Measurements from ENCODE around the gene MGAM2. TPM values are rescaled to one million over a fixed set of nuclear protein-coding genes. Genes with fewer than 3 reads are reported as not detected.

Gene MGAM2
- total RNA-seq (under 1 TPM in 1 of 4 donors, not detected in 3; 0.06 TPM), polyA plus RNA-seq (under 1 TPM in 1 of 3 donors, not detected in 2; 0.03 TPM)
- long read RNA-seq, donor 1, result 0 reads
- long read RNA-seq, donor 2, result 0 reads

DNA sequence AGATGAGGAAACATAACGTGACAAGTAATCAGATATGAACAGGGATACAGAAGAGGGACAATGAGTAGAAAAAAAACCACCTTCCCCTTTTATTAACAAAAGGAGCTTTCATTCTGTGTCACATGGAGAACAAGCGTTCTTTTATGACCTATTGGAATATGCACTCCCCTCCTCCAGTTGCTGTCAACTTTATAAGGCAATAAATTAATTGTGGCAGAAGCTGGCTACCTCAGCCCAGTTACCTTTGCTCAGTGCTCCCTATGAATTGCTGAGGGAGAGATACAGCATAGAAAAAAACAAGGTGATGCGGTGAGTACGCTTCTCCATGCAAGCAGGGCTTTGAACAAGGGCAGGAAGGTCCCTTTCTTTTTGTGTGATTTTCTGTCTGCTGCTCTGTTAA is at the start of gene MGAM2:
MGAM2 (plus strand) TSS at position 220 of the 400 bp plus-strand sequence. CDS start 5,156 bp downstream, outside the sequence.
- no peaks in the 10 kb centered on the region for H3K4me1 ChIP-seq
- H3K4me3 ChIP-seq, result no peak within 1 kb of the TSS
- 60 to 64% (median 62%) methylated on average over 4 of the region's 4 CpGs for WGBS, 3 donors
- H3K27me3 ChIP-seq (ENCODE audit: insufficient read depth in 3 of 3, low read length in 2 of 3), result peaks cover 0 to 3% (median 0%) of the 10 kb centered on the region in 3 donors
- no peaks in the 10 kb centered on the region for H3K36me3 ChIP-seq (ENCODE audit: insufficient read depth in 1 of 2, low read depth in 1 of 2)
- intact Hi-C loops (cut with DNase I), result no loop called here
- TF ChIP-seq, protein P1, sequence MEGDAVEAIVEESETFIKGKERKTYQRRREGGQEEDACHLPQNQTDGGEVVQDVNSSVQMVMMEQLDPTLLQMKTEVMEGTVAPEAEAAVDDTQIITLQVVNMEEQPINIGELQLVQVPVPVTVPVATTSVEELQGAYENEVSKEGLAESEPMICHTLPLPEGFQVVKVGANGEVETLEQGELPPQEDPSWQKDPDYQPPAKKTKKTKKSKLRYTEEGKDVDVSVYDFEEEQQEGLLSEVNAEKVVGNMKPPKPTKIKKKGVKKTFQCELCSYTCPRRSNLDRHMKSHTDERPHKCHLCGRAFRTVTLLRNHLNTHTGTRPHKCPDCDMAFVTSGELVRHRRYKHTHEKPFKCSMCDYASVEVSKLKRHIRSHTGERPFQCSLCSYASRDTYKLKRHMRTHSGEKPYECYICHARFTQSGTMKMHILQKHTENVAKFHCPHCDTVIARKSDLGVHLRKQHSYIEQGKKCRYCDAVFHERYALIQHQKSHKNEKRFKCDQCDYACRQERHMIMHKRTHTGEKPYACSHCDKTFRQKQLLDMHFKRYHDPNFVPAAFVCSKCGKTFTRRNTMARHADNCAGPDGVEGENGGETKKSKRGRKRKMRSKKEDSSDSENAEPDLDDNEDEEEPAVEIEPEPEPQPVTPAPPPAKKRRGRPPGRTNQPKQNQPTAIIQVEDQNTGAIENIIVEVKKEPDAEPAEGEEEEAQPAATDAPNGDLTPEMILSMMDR (IDR thresholded peaks at IDR 0.05), result no peak
- no peak for ATAC-seq
- H3K27ac ChIP-seq, result no peak within 1 kb of the TSS
- no peaks in the 10 kb centered on the region for H3K9me3 ChIP-seq
- no peak for DNase-seq

DNA sequence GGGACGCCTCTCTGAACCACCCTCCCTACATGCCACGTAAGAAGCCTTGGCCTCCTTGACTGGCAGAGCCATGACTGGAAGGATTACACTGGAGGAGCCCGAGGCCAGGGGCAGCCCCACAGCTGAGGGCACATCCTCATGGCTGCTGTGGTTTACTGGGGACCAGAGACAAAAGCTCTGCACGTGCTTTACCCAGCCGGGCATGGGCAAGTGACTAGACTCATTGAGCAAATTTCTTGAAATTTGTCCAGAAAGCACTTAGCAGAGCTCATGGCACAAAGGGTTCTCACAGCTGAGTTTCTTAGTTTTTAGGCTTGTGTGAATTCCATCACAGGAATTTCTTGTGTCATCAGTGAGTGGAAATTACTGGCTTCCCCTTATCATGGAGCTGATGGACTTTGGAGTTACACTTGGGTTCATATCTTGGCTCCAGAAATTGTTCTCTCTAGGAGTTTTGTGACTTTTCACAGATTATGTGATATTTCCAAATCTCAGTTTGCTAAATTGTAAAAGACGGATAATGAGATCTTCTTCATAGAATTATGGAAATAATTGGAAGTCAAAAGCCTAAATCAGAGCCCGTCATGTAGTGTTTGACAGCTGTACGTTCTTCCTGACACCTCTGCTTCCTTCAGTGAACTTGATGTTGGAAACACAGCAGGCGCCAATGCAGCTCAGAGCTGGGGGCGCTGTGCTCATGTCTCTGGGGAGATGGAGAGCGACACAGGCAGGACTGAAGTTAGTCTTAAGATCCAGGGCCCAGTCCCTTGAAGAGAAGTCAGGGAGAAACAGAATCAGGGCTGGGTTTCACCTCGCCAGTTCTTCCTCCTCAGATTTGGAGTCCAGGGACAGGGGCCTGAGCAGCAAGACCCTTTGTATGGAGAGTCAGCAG is 47.7 kb upstream of the MGAM2 start:
- WGBS, 3 donors, result 45 to 62% (median 52%) methylated on average over 12 of the region's 12 CpGs
- no peak for DNase-seq
- TF ChIP-seq, protein P1 (IDR thresholded peaks at IDR 0.05), result no peak
- H3K27me3 ChIP-seq (ENCODE audit: insufficient read depth in 3 of 3, low read length in 2 of 3), result no peaks in the 10 kb centered on the region
- no peak for ATAC-seq
- no peaks in the 10 kb centered on the region for H3K4me1 ChIP-seq
- H3K4me3 ChIP-seq, result no peak overlapping the region
- H3K36me3 ChIP-seq (ENCODE audit: insufficient read depth in 1 of 2, low read depth in 1 of 2), result no peaks in the 10 kb centered on the region
- H3K27ac ChIP-seq, result no peak overlapping the region
- intact Hi-C loops (cut with DNase I), result loop anchor here (1.0 to 2.0 kb wide), 2 partner anchors 31 to 32 kb away; no protein-coding TSS in a partner anchor
- H3K9me3 ChIP-seq, result no peaks in the 10 kb centered on the region

DNA sequence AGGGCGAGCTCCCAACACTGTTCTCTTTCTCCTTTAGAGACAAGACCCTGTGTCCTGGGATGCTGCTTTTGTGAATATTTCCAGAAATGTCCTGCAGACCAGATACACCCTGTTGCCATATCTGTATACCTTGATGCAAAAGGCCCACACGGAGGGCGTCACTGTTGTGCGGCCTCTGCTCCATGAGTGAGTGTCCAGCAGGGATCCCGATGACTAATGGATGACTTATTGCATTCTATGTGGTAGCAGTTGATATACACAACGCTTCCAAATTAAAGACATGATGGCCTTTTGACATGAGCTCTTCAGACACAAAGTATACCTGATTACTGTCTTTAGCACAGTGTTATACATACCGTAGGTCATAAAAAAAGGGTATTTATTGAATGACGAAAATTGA is 45.0 kb upstream of the MGAM2 start:
- Histone ChIP-seq H3K4me3 (no peak overlapping the region), H3K9me3 (no peaks in the 10 kb centered on the region), H3K27me3 (ENCODE audit: insufficient read depth in 3 of 3, low read length in 2 of 3) (no peaks in the 10 kb centered on the region), H3K36me3 (ENCODE audit: insufficient read depth in 1 of 2, low read depth in 1 of 2) (no peaks in the 10 kb centered on the region), H3K4me1 (no peaks in the 10 kb centered on the region), H3K27ac (no peak overlapping the region)
- no peak for DNase-seq
- TF ChIP-seq, protein P1 (IDR thresholded peaks at IDR 0.05), result no peak
- ATAC-seq, result no peak
- 87 to 90% (median 88%) methylated on average over 8 of the region's 8 CpGs for WGBS, 3 donors
- intact Hi-C loops (cut with DNase I), result no loop called here

DNA sequence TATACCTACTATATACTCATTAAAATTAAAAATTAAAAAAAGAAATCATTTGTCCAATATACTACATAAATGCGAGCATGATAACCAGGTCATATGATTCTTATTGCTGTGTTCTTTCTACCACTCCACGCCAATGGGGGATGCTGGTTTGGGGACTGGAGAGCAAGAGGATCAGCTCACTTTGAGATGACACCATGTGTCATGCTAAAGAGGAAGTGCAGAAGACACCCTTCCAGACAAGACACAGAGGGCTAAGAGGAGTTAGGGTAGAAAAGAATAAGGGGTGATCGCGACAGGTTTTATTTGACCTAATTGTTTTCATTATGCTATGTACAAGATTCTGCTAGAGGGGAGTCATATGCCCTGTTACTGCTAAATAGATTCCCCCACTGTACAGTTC is 33.8 kb upstream of the MGAM2 start:
- no peaks in the 10 kb centered on the region for H3K27me3 ChIP-seq (ENCODE audit: insufficient read depth in 3 of 3, low read length in 2 of 3)
- TF ChIP-seq, protein P1 (IDR thresholded peaks at IDR 0.05), result no peak

More for the DNA sequence above, 33.8 kb upstream of the MGAM2 start:
- H3K9me3 ChIP-seq, result no peaks in the 10 kb centered on the region
- ATAC-seq (no peak), DNase-seq (no peak)
- H3K4me1 ChIP-seq, result no peaks in the 10 kb centered on the region
- WGBS, 3 donors, result 94 to 97% (median 95%) methylated on average over 4 of the region's 4 CpGs
- intact Hi-C loops (cut with DNase I), result no loop called here
- H3K4me3 ChIP-seq, result no peak overlapping the region
- H3K36me3 ChIP-seq (ENCODE audit: insufficient read depth in 1 of 2, low read depth in 1 of 2), result no peaks in the 10 kb centered on the region
- H3K27ac ChIP-seq, result no peak overlapping the region
